Vagina (tissue), 2 donors: ENCODE results near the gene SH3RF2. TPM values are rescaled to one million over a fixed set of nuclear protein-coding genes. Genes with fewer than 3 reads are reported as not detected.

Experiments used
- DNase-seq, 2 donors: peaks; one replicate each; pipeline ENCODE4 v3.0.0-alpha.2; 2017; ENCODE audit errors: extremely low spot score in 2 of 2
- H3K27ac ChIP-seq: fragments of 200-600 bp; sonication (generic); one replicate; pipeline ENCODE4 v1.5.1; 2019
- H3K27me3 ChIP-seq: fragments of 200-600 bp; sonication (generic); one replicate; pipeline ENCODE4 v1.5.1; 2019
- H3K36me3 ChIP-seq, 2 donors: fragments of 200-600 bp; sonication (generic); one replicate each; pipeline ENCODE4 v1.5.1; 2017 to 2019
- H3K4me1 ChIP-seq: fragments of 200-600 bp; sonication (generic); one replicate; pipeline ENCODE4 v1.5.1; 2019
- H3K4me3 ChIP-seq, 2 donors: fragments of 200-600 bp; sonication (generic); 1 replicate in 1 of 2; 2 replicates in 1 of 2; pipeline ENCODE4 v1.5.1; 2016 to 2019
- H3K9me3 ChIP-seq: fragments of 200-600 bp; sonication (generic); one replicate; pipeline ENCODE4 v1.5.1; 2019
- CTCF ChIP-seq, 3 experiments: fragments of 450-650 bp in 2 of 3; fragments of 200-600 bp in 1 of 3; sonication (generic) in 1 of 3; IDR thresholded peaks; one replicate each; pipeline ENCODE4 v1.5.1; 2017 to 2019; ENCODE audit warnings: antibody characterized with exemption in 3 of 3, mild to moderate bottlenecking in 2 of 3, moderate library complexity in 2 of 3
- POLR2A ChIP-seq, 2 donors: fragments of 450-650 bp; IDR thresholded peaks; one replicate each; pipeline ENCODE4 v1.6.1; 2017; ENCODE audit warnings: antibody characterized with exemption in 2 of 2, mild to moderate bottlenecking in 2 of 2, moderate library complexity in 2 of 2
- POLR2AphosphoS5 ChIP-seq, 2 donors: sonication (generic); formaldehyde crosslinking; IDR thresholded peaks; one replicate each; pipeline ENCODE4 v1.9.0; 2017; ENCODE audit warnings: antibody characterized with exemption in 2 of 2, mild to moderate bottlenecking in 2 of 2, low read depth in 1 of 2; ENCODE audit not compliant: insufficient read depth in 1 of 2
- intact Hi-C: fragments of 100-400 bp; cut with DNase I; formaldehyde crosslinking; loops from one replicate; pipeline ENCODE4 v1.15.1; 2023
- total RNA-seq: library from RNA; depleted of rRNA; stranded (reverse); fragments of >200 nt; gene quantifications from one replicate; pipeline ENCODE4 v1.2.3, GENCODE V29; 2016

SH3RF2 gene
- total RNA-seq, 1 donor from 2014 or later = 48.4 TPM

- H3K27me3 ChIP-seq = no peaks in the 10 kb centered on the region
- H3K4me1 ChIP-seq = peaks cover 19% of the 10 kb centered on the region
- no peak for DNase-seq
- TF ChIP-seq POLR2AphosphoS5 (IDR thresholded peaks at IDR 0.05; ENCODE audit: insufficient read depth in 1 of 2, low read depth in 1 of 2) (peak in 1 of 2 donors; percentile 71), POLR2A (IDR thresholded peaks at IDR 0.05) (no peak)
- H3K36me3 ChIP-seq = no peaks in the 10 kb centered on the region
- no peak overlapping the region for H3K4me3 ChIP-seq
- H3K27ac ChIP-seq = no peak overlapping the region
- no peaks in the 10 kb centered on the region for H3K9me3 ChIP-seq
- intact Hi-C loops = no loop called here
These were observed 10.6 kb upstream of the SH3RF2 start for GRCh38 chr5:145925803-145926202.

- intact Hi-C loops = no loop called here
- H3K27ac ChIP-seq = no peak overlapping the region
- no peaks in the 10 kb centered on the region for H3K27me3 ChIP-seq
- peaks cover 5% of the 10 kb centered on the region for H3K4me1 ChIP-seq
- no peak overlapping the region for H3K4me3 ChIP-seq
- H3K36me3 ChIP-seq = no peaks in the 10 kb centered on the region
- TF ChIP-seq POLR2AphosphoS5 (IDR thresholded peaks at IDR 0.05; ENCODE audit: insufficient read depth in 1 of 2, low read depth in 1 of 2) = no peak
- no peak for TF ChIP-seq CTCF (IDR thresholded peaks at IDR 0.05)
- no peak for TF ChIP-seq POLR2A (IDR thresholded peaks at IDR 0.05)
- DNase-seq = no peak
- no peaks in the 10 kb centered on the region for H3K9me3 ChIP-seq
These were observed 4.7 kb upstream of the SH3RF2 start for GRCh38 chr5:145931718-145932117.

GRCh38 chr5:145934276-145934675 is 2.1 kb upstream of the SH3RF2 start:
- H3K36me3 ChIP-seq = no peaks in the 10 kb centered on the region
- intact Hi-C loops = no loop called here
- no peak overlapping the region for H3K27ac ChIP-seq
- TF ChIP-seq POLR2AphosphoS5 (IDR thresholded peaks at IDR 0.05; ENCODE audit: insufficient read depth in 1 of 2, low read depth in 1 of 2) (no peak), CTCF (IDR thresholded peaks at IDR 0.05) (no peak), POLR2A (IDR thresholded peaks at IDR 0.05) (no peak)
- peaks cover 6% of the 10 kb centered on the region for H3K4me1 ChIP-seq
- H3K9me3 ChIP-seq = no peaks in the 10 kb centered on the region
- DNase-seq = no peak
- no peaks in the 10 kb centered on the region for H3K27me3 ChIP-seq
- no peak overlapping the region for H3K4me3 ChIP-seq

- DNase-seq = peak in 1 of 2 donors; percentile 81
- Histone ChIP-seq H3K9me3 (no peaks in the 10 kb centered on the region), H3K36me3 (no peaks in the 10 kb centered on the region), H3K27me3 (no peaks in the 10 kb centered on the region), H3K27ac (peak overlapping the region; percentile 18), H3K4me1 (peaks cover 17% of the 10 kb centered on the region), H3K4me3 (peak overlapping the region in 1 of 2 donors; percentile 56)
- TF ChIP-seq POLR2AphosphoS5 (IDR thresholded peaks at IDR 0.05; ENCODE audit: insufficient read depth in 1 of 2, low read depth in 1 of 2) (peak in 1 of 2 donors; percentile 7), CTCF (IDR thresholded peaks at IDR 0.05) (no peak)
- intact Hi-C loops = no loop called here
These were observed 1.3 kb downstream of the SH3RF2 start for GRCh38 chr5:145937432-145938250.

GRCh38 chr5:145938776-145939539 is 2.6 kb downstream of the SH3RF2 start:
- Histone ChIP-seq H3K9me3 (no peaks in the 10 kb centered on the region), H3K4me1 (peaks cover 22% of the 10 kb centered on the region), H3K27me3 (no peaks in the 10 kb centered on the region), H3K36me3 (no peaks in the 10 kb centered on the region), H3K4me3 (peak overlapping the region in 1 of 2 donors; percentile 56), H3K27ac (no peak overlapping the region)
- intact Hi-C loops = no loop called here
- TF ChIP-seq CTCF (IDR thresholded peaks at IDR 0.05) (no peak), POLR2AphosphoS5 (IDR thresholded peaks at IDR 0.05; ENCODE audit: insufficient read depth in 1 of 2, low read depth in 1 of 2) (no peak), POLR2A (IDR thresholded peaks at IDR 0.05) (no peak)
- peak in 1 of 2 donors; percentile 75 for DNase-seq
